PC-9 (cell line): ENCODE results near the gene EMP1. TPM values are rescaled to one million over a fixed set of nuclear protein-coding genes. Genes with fewer than 3 reads are reported as not detected.
A peak's percentile ranks its signal among the peaks of the same experiment; 100 is the strongest.

Experiments used
- BruUV-seq: library from RNA; stranded (reverse); fragments of 400-500 nt; replicated peaks from 2 replicates; lab custom pipeline; 2021; lab: Mats Ljungman, UMichigan
- CTCF ChIA-PET: fragments of 300-600 bp; sonication (Branson Sonifier 250); formaldehyde crosslinking; loops from one replicate; lab custom pipeline; 2022; ENCODE audit warnings: antibody characterized with exemption; lab: Charles Lee
- POLR2A ChIA-PET: fragments of 300-600 bp; sonication (Branson Sonifier 250); formaldehyde crosslinking; loops from one replicate; lab custom pipeline; 2022; ENCODE audit warnings: antibody characterized with exemption; ENCODE audit not compliant: unreplicated experiment; lab: Charles Lee
- DNase-seq, 2 experiments: peaks; one replicate each; pipeline versions ENCODE4 v3.0.0 to v3.0.0-alpha.2; 2015 to 2022; ENCODE audit warnings: mixed read lengths in 1 of 2
- H2AFZ ChIP-seq: fragments of 200-600 bp; sonication (generic); 2 replicates; pipeline ENCODE4 v1.8.1; 2017; ENCODE audit warnings: antibody characterized with exemption
- H3F3A ChIP-seq: fragments of 200-600 bp; sonication (generic); 2 replicates; pipeline ENCODE4 v1.8.1; 2017; ENCODE audit warnings: antibody characterized with exemption, mild to moderate bottlenecking, low read depth; ENCODE audit not compliant: insufficient read depth
- H3K27ac ChIP-seq: fragments of 200-600 bp; sonication (generic); 2 replicates; pipeline ENCODE4 v1.6.1; 2016; ENCODE audit warnings: mixed run types
- H3K27me3 ChIP-seq: fragments of 200-600 bp; sonication (generic); 2 replicates; pipeline ENCODE4 v1.6.1; 2016; ENCODE audit warnings: low read depth, mixed run types; ENCODE audit not compliant: insufficient read depth
- H3K36me3 ChIP-seq: fragments of 200-600 bp; sonication (generic); 2 replicates; pipeline ENCODE4 v1.6.1; 2016; ENCODE audit warnings: low read depth, mixed run types
- H3K4me1 ChIP-seq: fragments of 200-600 bp; sonication (generic); replicated peaks from 2 replicates; pipeline ENCODE4 v1.6.1; 2016; ENCODE audit warnings: mixed run types; ENCODE audit not compliant: insufficient read depth
- H3K4me2 ChIP-seq: fragments of 200-600 bp; sonication (generic); 2 replicates; pipeline ENCODE4 v1.6.1; 2017; ENCODE audit warnings: mixed run types
- H3K4me3 ChIP-seq: fragments of 200-600 bp; sonication (generic); 2 replicates; pipeline ENCODE4 v1.6.1; 2016; ENCODE audit warnings: mixed run types
- H3K79me2 ChIP-seq: fragments of 200-600 bp; sonication (generic); 2 replicates; pipeline ENCODE4 v1.6.1; 2017; ENCODE audit warnings: low read depth, mixed run types
- H3K9me2 ChIP-seq: fragments of 200-600 bp; sonication (generic); 2 replicates; pipeline ENCODE4 v1.8.1; 2017; ENCODE audit warnings: mild to moderate bottlenecking; ENCODE audit not compliant: insufficient read depth
- H3K9me3 ChIP-seq: fragments of 200-600 bp; sonication (generic); 2 replicates; pipeline ENCODE4 v1.8.1; 2016; ENCODE audit warnings: low read depth; ENCODE audit not compliant: insufficient read depth
- H4K20me1 ChIP-seq: fragments of 200-600 bp; sonication (generic); 2 replicates; pipeline ENCODE4 v1.8.1; 2017; ENCODE audit not compliant: insufficient read depth
- CTCF ChIP-seq: fragments of 200-600 bp; sonication (generic); conservative IDR thresholded peaks from 2 replicates; pipeline ENCODE4 v1.6.1; 2017; ENCODE audit warnings: mixed run types, antibody characterized with exemption, mild to moderate bottlenecking, moderate library complexity
- EZH2 ChIP-seq: fragments of 200-600 bp; sonication (generic); IDR thresholded peaks from 2 replicates; pipeline ENCODE4 v1.8.0; 2017; ENCODE audit warnings: antibody characterized with exemption, low read depth
- intact Hi-C: fragments of 100-400 bp; cut with micrococcal nuclease; formaldehyde crosslinking; loops from one replicate; pipeline ENCODE4 v1.10.0; 2022; ENCODE audit not compliant: unreplicated experiment
- total RNA-seq: library from RNA; stranded (reverse); gene quantifications from 2 replicates; pipeline ENCODE4 v1.2.3, GENCODE V29; 2021

The EMP1 gene
- total RNA-seq, 1 experiment from 2014 or later = 909 TPM

GRCh38 chr12:13179211-13180074 is 17.1 kb upstream of the EMP1 start:
- Histone ChIP-seq H3K79me2 (no peaks in the 10 kb centered on the region), H3K9me2 (no peaks in the 10 kb centered on the region), H3K4me1 (peaks cover 89% of the 10 kb centered on the region), H3K36me3 (no peaks in the 10 kb centered on the region), H3K4me2 (peak overlapping the region; percentile 86), H4K20me1 (no peaks in the 10 kb centered on the region), H3K9me3 (no peaks in the 10 kb centered on the region), H3K4me3 (peak overlapping the region; percentile 39; the same call in 1 of the 2 replicates), H3K27me3 (no peaks in the 10 kb centered on the region), H3F3A (peaks cover 49% of the 10 kb centered on the region), H3K27ac (peak overlapping the region; percentile 95), H2AFZ (no peak overlapping the region)
- CTCF ChIA-PET = interaction anchor here (0.6 to 1.2 kb wide), 10 partner anchors 23 to 200 kb away, joined by 3 to 12 read pairs (median 6); no protein-coding TSS in a partner anchor
- BruUV-seq = TSS peak; percentile 87
- TF ChIP-seq CTCF = no peak
- TF ChIP-seq EZH2 = no peak
- POLR2A ChIA-PET = interaction anchor here (0.5 to 2.4 kb wide), 23 partner anchors 14 to 676 kb away, joined by 3 to 138 read pairs (median 6); partner anchors contain the start of gene EMP1
- intact Hi-C loops = loop anchor here (1.0 to 10.0 kb wide), 4 partner anchors 17 to 455 kb away; partner anchors contain the start of gene EMP1
- peak; percentile 94 to 95 for DNase-seq

DNA sequence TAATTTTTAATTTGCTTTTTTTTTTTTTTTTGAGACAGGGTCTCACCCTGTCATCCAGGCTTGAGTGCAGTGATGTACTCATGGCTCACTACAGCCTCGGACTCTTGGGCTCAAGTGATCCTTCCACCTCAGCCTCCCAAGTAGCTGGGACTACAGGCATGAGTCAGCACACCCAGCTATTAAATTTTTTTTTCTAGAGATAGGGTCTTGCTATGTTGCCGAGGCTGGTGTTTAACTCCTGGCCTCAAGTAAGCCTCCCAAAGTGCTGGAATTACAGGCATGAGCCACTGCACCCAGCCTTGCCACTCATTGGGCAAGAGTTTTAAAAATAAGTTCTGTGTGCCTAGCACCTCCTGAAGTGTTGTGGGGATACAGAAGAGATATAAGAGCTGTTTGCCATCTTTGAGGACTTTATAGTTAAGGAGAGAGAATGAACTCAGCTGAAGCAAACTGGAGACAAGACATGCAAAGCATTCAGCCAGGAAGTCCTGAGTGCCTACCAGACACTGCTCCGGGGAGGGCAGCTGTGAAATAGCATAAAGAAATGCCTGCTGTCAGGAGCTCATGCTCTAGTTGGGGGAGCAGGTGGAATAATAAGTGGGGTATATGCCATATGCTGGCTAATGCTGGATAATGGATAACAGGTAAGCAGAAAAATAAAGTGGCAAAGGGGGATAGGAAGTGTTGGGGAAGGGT is 15.0 kb upstream of the EMP1 start:
- no peak overlapping the region for H3K4me3 ChIP-seq
- peak overlapping the region; percentile 21; the same call in 1 of the 2 replicates for H3K4me2 ChIP-seq
- intact Hi-C loops = no loop called here
- H3K27ac ChIP-seq = peak overlapping the region; percentile 27; the same call in 1 of the 2 replicates
- no peak overlapping the region for H2AFZ ChIP-seq
- DNase-seq = no peak
- H3K27me3 ChIP-seq = no peaks in the 10 kb centered on the region
- ChIA-PET POLR2A (interaction anchor here (0.5 to 1.0 kb wide), 5 partner anchors 15 to 49 kb away, joined by 3 to 32 read pairs (median 4); partner anchors contain the start of gene EMP1), CTCF (interaction anchor here (0.6 kb wide), 1 partner anchor 21 kb away, joined by 3 read pairs; no protein-coding TSS in a partner anchor)
- TF ChIP-seq CTCF = no peak
- TF ChIP-seq EZH2 = no peak
- H3K9me3 ChIP-seq = no peaks in the 10 kb centered on the region
- H3F3A ChIP-seq = peaks cover 32% of the 10 kb centered on the region
- BruUV-seq = no TSS peak
- H4K20me1 ChIP-seq = no peaks in the 10 kb centered on the region
- H3K36me3 ChIP-seq = no peaks in the 10 kb centered on the region
- peaks cover 72% of the 10 kb centered on the region for H3K4me1 ChIP-seq
- H3K9me2 ChIP-seq = no peaks in the 10 kb centered on the region
- H3K79me2 ChIP-seq = no peaks in the 10 kb centered on the region

DNA sequence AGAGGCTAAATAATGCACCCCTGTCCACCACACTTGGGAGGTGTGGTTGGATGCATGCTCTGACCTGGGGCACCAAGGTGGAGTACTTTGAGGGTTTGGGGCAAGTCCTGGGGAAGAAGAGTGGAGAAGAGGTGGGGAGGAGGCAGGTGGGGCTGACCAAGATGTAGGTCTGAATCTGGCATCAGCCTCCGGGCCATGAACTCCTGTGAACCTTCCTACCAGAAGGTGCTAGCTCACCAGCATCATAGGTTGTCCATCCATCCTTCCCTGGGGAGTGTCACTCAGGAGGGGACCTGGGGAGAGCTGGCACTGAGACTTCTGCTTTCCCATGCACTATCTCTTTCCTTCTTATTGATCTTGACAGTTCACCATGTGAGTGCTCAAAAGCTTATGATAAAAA is 13.6 kb upstream of the EMP1 start:
- Histone ChIP-seq H3K4me1 (peaks cover 72% of the 10 kb centered on the region), H3K4me2 (no peak overlapping the region), H2AFZ (no peak overlapping the region), H3K9me2 (no peaks in the 10 kb centered on the region), H3K36me3 (no peaks in the 10 kb centered on the region), H3K27ac (0 out of 2 replicates have a peak overlapping the region, but pooled peaks have one; percentile 5), H3K4me3 (no peak overlapping the region), H3K79me2 (no peaks in the 10 kb centered on the region), H3K9me3 (no peaks in the 10 kb centered on the region), H3F3A (peaks cover 31% of the 10 kb centered on the region), H3K27me3 (no peaks in the 10 kb centered on the region), H4K20me1 (no peaks in the 10 kb centered on the region)
- BruUV-seq = no TSS peak
- POLR2A ChIA-PET = interaction anchor here (1.0 kb wide), 1 partner anchor 14 kb away, joined by 4 read pairs; the partner anchor contains the start of gene EMP1
- DNase-seq = no peak
- CTCF ChIA-PET = no interaction called here
- intact Hi-C loops = no loop called here
- TF ChIP-seq EZH2 = no peak
